Measurements from ENCODE around the gene FNBP1.

DNA sequence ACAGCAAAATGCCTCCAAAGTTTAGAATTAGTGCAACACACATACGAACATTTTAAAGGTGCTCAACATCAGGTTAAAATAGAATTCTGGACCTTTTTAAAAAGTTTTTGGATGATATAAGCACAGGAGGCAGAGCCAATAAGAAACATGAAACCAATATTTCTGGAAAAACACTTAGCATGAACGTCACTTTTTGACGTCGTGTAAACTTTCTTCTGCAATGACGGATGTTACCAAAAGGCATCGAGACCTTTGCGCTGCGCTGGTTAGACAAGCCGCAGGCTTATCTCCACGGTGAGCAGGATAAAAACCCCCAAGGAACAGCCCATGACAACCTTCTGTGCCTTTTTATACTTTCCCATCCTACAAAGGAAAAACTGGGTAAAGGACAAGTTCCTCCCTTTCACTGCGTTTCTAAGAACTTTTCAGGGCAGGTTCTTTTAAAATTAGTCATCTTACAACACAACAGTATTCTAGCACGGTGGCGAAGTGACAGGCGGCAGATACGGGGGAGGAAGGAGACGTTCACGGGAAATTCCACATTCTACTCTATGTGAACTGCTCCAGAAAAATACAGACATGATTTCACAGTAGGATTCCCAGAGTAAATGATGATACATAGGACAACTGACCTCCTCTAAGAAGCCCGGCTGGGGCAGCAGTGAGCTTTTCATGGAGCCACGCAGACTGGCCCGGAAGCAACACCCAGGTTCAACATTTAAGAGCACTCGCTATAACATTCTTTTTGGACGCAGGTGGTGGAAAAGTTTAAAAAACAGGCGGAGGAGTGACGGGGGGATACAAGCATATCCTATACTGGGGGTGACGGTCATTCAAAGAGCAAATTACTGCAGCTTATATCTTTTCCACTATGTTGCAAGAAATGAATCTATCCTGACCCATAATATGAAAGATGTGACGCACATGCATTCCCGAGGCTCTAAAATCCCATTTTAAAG, 155.4 kb downstream of the FNBP1 start:
- no peak for TF ChIP-seq YY1 (IDR thresholded peaks at IDR 0.05; ENCODE audit: insufficient read depth, insufficient read length)
- no peak for TF ChIP-seq SUZ12 (IDR thresholded peaks at IDR 0.05; ENCODE audit: extremely low read depth, insufficient read depth, insufficient read length)
